EL (cell line): ENCODE measurements around the gene CFAP100.

Experiments used
- DNase-seq: peaks from one replicate; pipeline ENCODE4 v3.0.0-alpha.2; 2016

CFAP100 gene

DNA sequence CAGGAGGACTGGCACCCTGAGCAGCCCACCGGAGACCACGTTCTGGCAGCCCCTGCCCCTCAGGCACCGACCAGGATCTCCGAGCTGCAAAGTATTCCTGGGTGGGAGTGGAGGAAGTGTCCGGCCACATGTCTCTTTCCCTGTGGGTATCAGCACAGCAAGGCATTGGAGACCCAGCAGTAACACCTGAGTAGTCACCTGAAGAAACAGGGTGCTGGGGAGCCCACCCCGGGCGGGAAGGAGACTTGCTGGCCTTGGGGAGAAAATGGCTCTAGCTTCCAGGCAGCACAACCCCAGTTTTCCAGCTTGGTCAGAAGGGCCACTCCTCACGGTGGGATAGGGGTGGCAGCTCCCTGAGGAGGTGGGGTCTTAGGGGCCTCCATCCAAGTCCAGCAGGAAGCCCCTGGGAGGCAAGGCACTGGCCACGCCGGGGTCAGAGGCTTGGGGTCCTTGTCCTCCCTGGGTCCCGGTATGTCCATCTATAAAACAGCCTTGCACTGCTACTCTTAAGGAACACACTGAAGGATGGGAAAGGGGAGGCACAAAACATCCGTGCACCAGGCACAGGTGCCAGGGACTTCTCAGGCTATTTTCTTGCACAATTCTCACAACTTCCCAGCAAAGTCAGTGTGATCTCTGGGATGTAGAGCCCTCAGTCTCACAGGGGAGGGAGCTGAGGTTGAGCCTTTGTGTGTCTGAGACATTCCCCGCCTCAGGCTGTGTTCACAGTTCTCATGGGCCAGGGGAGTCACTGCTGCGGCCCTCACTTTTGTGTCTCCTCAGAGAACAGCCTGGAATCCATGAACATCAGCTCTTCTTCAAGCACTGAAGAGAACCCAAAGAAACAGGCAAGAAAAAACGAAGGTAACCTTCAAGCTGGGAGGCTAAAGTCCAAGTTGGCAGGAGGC is 11.9 kb downstream of the CFAP100 start:
- DNase-seq: no peak

DNA sequence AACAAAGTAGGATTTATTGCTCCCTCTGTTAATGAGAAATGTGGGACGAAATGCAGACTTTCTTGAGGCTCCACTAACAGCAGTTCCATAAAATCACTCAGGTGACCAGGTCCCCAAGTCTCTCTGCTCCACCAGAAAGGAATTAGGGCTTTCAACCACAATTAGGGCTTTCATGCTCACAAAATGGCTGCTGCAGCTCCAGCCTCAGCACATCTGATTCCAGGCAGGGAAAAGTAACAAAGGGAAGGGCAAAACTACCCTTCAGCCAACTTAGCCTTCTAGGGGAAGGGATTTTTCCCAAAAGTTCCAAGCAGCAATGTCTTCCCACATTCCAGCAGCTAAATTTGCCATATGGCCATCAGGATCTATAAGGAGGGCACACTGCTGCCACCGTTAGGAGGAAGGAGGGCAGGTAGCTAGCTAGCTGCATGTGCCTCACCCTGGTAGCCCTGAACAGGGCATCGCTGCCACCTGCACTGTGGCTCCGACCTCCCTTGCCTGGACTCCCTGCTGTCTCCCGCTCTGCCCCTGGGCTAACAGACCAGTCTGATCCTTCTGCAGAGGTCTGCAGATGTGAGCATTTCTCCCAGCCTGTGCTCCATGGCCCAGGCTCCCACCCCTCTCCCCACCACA is 12.8 kb downstream of the CFAP100 start:
- DNase-seq: no peak

DNA sequence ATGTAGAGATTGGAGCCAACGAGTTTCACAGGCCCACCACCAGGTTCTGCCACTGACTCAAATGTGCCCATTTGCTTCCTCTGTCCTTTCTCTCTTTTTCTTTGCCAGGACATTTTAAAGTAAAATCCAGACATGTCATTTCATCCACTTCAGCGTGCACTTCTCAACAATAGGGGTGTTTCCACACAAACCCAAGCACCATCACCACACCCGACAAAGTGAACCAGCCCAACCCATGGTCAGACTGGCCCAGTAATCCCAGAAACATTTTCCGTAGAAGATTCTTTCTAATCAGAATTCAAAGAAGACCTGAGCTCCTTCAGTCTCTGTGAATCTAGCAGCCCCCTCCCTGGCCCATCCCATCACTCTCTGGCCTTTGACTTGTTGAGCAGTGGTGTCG is 13.4 kb downstream of the CFAP100 start:
- no peak for DNase-seq

DNA sequence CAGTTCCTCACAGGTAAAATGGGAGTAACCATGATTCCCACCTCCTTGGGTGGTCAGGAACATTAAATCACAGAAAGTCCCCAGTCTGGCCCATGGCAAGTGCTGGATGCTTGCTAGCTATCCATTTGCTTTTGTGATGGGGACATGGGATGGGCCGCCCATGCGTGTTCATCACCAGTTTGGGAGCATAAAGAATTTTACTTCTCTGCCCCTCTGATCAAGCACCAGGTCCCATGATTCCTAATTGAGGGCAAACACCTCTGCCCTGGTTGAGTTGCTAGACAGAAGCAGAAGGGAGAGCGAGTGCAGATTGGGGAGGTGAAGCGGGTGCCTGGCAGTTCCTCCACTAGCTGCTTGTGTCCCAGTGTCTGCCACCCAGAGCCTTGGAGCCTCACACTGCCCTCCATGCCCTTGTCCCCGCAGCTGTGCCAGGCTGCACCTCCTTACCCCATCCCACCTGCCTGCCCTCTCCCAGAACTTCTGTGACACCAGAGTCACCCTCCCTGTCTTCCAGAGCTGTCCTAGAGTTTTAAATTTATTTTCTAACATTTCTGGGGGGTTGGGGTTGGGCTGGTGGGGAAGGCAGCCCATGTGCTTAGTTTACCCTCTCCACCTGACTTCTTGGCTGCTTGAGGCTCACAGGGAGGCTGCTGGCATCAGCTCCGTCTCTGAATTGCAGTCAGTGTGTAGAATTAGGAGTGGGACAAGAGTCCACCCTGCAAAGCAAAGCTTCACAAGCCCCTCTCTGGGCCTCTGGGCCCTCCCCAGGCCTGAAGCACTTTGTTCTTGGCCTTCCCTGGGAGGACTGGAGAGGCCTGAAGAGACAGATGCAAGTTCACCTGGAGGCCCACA is 18.4 kb downstream of the CFAP100 start:
- DNase-seq: no peak

DNA sequence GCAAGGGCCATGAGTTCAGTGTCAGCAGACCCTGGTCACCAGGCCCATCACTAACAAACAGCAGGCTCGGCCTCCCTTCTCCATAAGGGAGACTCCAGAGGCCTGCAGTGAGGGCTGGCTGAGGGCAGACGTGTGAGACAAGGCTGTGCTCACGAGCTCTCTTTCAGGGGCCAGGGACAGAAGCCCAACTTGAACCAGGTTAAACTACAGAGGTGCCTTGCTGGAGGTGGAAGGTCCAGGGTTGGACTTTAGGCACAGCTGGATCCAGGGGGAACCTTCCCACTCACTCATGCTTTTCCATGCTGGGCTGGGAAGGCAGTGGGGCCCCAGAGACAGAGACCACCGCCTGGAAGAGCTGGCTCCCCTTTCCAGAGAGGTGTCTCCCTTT is 19.0 kb downstream of the CFAP100 start:
- no peak for DNase-seq

DNA sequence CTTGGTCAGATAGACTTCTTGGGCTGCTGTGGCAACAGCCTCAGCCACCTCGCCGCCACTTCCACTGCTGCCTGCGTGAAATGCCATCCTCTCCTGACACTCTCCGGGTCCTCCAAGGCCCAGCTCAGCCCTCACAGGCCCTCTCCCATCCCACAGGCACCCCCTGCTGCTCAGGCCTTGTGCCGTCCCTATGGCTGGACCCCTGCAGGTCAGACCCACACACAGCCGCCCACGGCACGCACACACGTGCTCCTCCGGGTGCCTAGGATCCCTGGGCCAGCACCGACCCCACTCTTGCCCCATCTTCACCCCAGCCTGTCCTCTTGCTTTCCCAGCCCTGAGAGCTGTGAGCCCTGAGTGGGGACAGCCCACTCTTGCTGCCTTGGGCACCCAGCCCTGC is 19.7 kb downstream of the CFAP100 start:
- no peak for DNase-seq

DNA sequence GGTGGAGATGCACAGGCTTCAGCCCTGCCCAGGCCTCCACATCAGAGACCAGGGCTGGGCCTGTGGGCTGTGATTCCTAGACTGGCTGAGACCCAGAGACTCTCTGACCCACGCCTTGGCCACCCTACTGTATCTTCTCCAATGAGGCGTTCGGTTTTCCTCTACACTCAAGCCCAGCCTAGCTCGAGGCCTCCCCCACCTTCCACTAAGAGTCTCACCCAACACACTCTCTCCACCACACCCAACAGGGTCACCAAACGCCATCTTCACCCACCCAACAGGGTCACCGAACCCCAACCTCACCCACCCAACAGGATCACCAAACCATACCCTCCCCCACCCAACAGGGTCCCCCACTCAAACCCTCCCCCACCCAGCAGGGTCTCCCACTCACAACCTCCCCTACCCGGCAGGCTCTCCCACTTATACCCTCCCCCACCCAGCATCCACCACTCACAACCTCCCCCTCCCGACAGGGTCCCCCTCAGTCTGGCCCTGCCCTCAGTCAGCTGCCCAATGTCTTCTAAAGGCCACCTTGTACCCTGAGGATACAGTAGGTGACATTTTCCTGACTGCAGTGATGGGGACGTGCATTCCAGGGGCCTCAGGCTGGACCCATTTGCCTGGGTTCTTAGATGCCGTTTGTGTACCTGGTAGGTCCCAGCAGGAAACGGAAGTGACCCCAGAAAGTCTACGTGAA is 20.4 kb downstream of the CFAP100 start:
- DNase-seq: no peak

DNA sequence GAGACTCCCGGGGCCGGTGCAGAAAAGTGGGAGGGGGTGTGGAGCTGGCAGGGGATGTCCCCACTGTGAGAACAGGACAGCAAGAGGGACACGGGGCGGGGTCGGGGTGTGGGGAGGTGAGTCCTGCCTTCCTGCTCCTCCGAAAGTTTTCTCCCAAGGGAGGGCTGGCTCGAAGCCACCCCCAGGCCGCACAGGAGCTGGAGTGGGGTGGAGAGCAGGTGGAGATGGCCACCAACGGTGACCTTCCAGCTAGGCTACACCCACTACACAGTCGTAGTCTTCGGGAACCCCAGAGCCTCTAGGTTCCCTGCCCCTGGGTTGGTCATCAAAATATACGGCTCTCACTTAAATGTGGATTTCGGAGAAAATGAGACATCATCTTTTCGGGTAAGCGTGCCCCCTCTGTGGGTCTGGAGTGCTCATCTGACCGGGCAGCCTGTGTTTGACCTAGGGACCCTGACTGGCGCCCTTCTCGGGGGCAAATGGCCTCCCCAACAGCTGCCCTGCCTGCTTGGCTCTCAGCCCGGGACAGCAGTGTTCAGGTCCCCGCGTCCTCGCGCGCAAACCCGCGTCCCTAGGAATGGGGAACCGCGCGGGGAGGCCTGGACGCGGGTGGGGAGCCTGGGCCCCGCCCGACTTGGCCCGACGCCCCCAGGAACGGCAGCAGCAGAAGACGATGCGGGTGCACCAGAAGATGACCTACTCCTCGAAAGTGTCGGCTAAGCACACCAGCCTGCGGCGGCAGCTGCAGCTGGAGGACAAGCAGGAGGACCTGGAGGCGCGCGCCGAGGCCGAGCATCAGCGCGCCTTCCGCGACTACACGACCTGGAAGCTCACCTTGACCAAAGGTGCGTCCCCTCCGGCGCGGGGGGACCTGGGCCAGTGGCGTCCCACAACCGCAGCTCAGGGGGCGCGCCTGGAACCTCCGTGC is 21.2 kb downstream of the CFAP100 start:
- no peak for DNase-seq

DNA sequence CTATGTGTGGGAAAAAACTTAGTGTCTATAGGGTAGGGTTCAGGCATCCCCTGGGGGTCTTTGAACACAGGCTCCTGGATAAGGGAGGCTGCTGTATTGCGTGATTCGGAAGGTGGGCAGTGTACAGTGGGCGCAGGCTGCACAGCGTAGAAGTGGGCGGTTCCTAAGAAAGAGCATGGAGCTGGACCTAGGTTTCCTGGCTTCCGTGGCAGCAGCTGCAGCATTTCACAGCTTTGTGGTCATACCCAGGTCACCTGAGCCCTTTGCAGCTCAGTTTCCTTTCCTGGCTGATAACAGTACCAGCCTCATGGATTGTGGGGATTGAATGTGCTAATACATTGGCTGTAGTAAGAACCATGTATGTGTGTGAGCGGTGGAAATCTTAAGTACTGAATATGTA is 22.2 kb downstream of the CFAP100 start:
- no peak for DNase-seq

DNA sequence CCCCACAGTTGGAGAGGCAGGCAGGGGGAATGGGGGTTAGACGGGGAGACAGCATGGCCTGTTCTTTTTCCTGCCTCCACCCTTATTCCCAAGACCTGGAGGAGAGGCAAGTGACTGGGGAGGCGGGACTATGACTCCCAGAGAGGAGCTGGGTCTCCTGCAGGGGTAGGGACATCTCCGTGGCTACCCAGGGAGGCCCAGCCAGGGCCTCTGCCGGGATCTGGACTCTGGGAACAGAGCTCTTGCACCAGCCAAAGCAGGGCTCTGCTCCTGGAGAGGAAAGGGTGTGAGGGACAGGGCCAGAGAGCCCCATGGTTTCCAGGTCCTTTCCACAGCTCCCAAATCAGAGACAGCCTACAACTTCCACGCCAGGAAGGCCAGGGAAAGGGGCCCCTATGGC is 22.8 kb downstream of the CFAP100 start:
- no peak for DNase-seq

DNA sequence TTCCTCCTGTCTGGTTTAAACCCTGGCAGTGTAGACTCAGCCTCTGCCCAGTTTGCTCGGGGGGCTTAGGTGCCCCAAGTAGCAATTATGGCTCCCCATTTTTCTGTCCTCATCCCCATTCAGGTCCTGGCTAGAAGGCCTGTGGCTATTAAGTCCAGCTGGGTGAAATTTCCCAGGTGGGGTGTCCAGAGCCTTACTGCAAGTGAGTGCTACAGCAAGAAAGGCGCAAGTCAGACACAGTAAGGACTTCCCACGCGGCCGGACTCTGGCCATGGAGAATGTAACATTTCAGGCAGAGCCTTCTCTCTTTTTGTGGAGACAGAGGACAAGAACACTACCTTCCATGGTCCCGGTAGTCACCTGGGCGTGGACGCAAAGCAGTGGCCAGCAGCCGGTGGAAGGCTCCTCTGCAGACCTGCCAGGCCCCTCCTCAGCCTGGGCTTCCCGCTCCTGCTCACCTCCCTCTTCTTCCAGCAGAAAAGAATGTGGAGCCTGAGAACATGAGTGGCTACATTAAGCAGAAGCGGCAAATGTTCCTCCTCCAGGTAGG is 23.3 kb downstream of the CFAP100 start:
- DNase-seq: no peak

DNA sequence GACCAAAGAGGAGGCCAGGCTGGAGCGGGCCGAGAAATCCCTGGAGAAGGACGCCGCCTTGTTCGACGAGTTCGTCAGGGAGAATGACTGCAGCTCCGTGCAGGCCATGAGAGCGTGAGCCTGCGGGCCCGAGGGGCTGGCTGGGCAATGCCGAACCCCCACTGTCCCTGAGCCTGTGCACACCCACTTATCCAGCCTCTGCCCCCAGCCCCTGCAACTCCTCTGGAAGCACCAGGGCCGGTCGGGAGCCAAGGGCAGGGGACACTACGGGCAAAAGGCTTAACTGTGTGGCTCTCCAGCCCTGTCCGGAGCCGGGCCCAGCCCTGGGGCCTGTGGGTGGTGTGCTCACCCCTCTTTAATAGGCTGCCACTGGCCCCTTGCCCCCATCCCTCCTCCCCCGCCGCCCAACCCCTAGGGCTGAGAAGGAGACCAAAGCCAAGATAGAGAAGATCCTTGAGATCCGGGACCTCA is 24.0 kb downstream of the CFAP100 start:
- no peak for DNase-seq

DNA sequence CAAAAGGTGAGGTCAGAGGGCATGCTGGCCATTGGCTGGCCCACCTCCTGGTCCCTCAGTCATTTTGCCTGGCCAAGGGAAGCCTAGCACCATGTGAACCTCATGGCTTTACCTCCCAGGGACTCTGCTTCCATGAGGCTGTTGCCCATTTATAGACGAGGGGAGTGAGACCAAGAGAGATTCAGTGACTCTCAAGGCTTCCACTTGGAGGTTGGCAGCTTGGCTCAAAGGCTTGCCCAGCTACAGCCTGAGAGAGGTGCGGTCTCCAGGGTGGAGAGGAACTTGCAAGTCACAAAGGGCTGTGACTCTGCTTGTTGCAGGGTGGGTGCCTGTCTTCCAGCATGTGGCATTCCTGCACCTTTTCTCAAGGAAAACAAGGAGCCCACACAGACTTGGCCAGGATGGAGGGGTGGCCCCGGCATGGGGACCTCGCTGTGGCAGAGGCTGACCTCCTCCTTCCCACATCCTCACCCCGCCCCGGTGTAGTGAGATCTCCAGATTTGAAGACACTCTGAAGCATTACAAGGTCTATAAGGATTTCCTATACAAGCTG is 24.5 kb downstream of the CFAP100 start:
- DNase-seq: no peak

DNA sequence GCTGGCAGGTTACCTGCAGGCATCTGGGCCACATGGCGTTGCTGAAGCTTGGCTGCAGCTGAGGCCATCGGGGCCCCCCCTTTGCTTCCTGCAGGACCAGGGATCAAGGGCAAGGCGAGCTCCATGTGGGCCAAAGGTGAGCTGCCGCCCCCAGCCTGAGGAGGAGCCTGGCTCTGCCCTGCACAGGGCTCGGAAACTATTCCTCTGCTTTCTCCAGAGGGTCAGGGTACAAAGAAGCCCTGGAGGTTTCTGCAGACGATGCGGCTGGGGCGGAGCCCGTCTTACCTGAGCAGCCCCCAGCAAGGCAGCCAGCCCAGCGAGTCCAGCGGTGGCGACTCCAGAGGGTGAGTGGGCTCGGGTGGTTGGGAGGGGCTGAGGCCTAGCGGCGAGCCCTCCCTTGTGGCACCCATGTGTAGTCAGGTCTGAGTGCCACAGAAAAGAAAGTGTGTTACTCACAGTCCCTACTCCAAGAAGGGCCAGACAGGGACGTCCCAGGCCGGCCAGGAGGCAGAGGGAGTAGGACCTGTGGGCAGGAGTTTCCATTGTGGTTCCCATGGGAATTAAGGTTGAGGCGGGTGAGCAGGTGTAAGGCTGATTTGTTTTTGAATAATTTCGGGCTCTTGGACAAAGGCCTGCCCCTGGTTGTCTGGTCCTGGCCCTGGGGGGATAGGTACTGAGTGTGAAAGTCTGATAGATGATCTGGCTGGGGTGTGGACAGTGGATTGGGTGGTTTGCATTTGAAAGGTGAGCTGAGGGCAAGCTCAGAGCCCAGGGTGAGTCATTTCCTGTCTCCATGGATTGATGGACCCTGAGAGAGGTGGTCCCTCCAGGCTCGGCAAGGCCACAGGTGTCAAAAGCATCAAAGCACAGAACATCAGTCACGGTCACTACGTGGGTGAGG is 25.4 kb downstream of the CFAP100 start:
- peak; percentile 10 for DNase-seq

DNA sequence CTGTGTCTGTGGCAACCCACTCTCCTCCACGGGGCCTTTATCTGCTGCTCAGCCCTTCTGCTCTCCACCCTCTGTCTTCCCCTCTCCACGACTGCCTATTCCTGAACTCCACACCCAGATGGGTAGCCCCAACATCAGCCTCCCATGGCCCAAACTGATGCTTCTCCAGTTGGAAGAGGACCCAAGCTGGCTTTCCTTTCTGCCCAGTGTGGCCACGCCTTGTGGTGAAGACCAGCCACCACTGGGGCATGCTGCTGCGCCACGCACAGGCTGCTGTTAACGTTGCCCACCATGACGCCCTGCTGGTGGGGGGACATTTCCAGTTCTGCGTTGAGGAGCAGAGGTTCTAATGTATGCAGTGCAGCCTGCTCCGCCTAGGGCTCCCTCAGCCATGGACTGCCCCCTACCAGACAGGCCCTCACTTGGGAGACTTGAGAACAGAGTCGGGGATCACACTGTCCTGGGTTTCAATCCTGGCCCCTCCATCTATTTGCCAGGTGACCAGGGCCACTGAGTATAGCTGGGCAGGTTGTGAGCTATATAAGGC is 26.9 kb downstream of the CFAP100 start:
- DNase-seq: no peak

DNA sequence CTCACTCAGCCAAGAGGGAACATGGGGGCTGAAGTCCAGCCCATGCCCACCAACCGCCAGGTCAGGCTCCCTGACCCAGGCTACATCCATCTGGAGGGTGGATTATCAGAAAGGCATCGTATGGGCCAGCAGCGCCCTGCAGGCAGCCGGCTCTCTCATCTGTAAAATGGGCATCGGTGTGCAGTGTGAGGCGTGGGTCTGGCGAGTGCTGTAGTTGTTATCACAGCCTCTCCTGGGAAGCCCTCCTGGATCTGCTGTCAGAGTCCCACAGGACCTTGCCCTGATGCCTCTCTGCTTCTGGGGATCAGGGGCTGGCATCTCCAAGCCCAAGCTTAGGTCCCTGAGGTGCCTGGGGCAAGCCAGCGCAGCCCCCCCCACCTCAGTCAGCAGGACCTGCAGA is 27.4 kb downstream of the CFAP100 start:
- no peak for DNase-seq

DNA sequence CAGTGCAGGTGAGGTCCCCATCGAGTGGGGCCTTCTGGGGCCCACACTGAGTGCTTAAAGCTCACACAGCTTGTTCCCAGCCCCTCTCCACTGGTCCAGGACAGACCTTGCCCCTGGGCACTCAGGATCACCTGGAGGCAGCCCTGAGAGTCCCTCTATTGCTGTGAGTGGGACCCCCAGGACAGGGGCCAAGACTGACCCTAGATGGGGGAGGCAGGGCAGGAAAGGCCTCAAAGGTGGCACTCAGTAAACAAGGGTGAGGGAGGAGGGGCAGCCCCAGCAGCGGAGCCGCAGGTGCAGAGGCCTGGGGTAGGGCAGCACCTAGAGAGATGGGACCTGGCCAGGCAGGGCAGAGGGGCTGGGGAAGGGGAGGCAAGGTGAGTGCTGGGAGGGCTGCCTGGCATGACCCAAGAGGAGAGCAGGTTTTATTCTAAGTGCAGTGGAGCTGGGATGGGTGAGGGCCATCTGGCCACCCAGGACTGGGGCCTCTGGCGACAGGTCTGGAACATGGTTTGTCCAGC is 27.9 kb downstream of the CFAP100 start:
- no peak for DNase-seq

DNA sequence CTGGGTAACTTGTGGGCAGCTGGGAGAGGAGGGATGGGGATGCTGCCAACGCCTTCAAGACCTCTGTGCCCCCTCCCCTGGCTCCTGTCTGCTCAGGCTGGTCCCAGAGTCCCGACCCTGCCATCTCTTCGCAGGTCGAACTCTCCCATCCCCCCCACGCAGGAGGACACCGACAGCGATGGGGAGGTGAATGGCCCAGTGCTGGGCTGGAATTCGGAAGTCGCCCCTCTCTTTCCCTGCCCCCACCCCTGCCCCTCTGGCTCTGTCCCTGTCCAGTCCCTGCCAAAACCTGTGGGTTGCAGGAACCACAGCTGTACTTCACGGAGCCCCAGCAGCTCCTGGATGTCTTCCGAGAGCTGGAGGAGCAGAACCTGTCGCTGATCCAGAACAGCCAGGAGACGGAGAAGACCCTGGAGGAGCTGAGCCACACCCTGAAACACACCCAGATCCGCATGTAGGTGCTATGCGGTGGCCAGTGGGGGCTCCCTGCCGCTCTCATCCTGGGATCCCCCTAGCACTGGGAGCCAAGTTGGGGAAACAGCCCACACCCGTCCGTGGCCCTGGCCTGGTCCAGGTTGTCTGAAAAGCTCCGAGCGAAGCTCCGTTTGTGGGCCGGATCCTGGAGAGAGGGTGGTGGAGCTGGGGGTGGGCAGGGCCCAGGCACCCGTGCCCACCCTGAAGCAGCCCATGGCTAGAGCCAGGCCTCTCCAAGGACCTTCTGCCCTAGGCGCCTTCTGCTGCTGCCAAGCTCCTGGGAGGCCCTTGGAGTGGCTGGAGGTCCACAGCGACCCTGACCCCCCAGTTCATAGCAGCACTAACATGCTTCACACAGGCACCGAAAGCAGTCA is 28.7 kb downstream of the CFAP100 start:
- DNase-seq: no peak
